ENCODE results near the gene WWC2.

- TF ChIP-seq CTCF (IDR thresholded peaks at IDR 0.05; ENCODE audit: insufficient read depth, low read length, poor library complexity, severe bottlenecking) (no peak), EZH2phosphoT487 (conservative IDR thresholded peaks at IDR 0.05; ENCODE audit: low read length) (no peak)
Measured at GRCh38 chr4:183177001-183177400, 77.9 kb downstream of the WWC2 start.
